NCI-H345 treated with DMSO at 0.1 percent for 48 hours (cell line): Measurements from ENCODE around the gene ODF2.
A peak's percentile ranks its signal among the peaks of the same experiment; 100 is the strongest.
"Not testable (repeated sequence)": the region's sequence is repeated elsewhere in the genome, so short reads cannot be mapped to it uniquely, and the experiment has no call there.

ENCODE experiments used
- DNase-seq: peaks from one replicate; lab custom pipeline; 2025; ENCODE audit not compliant: unreplicated experiment; lab: John Stamatoyannopoulos, UW

The ODF2 gene

GRCh38 chr9:128455849-128456612 lies at the start of gene ODF2:
TSS of gene ODF2 (plus strand) at chr9:128456006. CDS start at chr9:128456092, 86 bp downstream.
- DNase-seq, result peak; percentile 96

GRCh38 chr9:128406848-128407391 lies 48.9 kb upstream of the ODF2 start:
- DNase-seq, result no peak

GRCh38 chr9:128408963-128409431 lies 46.8 kb upstream of the ODF2 start:
- no peak for DNase-seq

GRCh38 chr9:128409450-128409849 lies 46.4 kb upstream of the ODF2 start:
- no peak for DNase-seq

GRCh38 chr9:128409978-128410377 lies 45.8 kb upstream of the ODF2 start:
- no peak for DNase-seq

- DNase-seq, result no peak
Measured at GRCh38 chr9:128411364-128412119, 44.3 kb upstream of the ODF2 start.

GRCh38 chr9:128412120-128412790 lies 43.6 kb upstream of the ODF2 start:
- peak; percentile 47 for DNase-seq

- DNase-seq, result not testable (repeated sequence)
Measured at GRCh38 chr9:128413728-128414127, 42.1 kb upstream of the ODF2 start.

- no peak for DNase-seq
Measured at GRCh38 chr9:128414461-128414860, 41.3 kb upstream of the ODF2 start.

- DNase-seq, result no peak
Measured at GRCh38 chr9:128415281-128415680, 40.5 kb upstream of the ODF2 start.

- no peak for DNase-seq
Measured at GRCh38 chr9:128416014-128416413, 39.8 kb upstream of the ODF2 start.

GRCh38 chr9:128416432-128417019 lies 39.3 kb upstream of the ODF2 start:
- DNase-seq, result no peak

GRCh38 chr9:128419061-128419925 lies 36.5 kb upstream of the ODF2 start:
- DNase-seq, result peak; percentile 74

GRCh38 chr9:128420060-128420650 lies 35.7 kb upstream of the ODF2 start:
- DNase-seq, result peak; percentile 22

- DNase-seq, result no peak
Measured at GRCh38 chr9:128420651-128421481, 34.9 kb upstream of the ODF2 start, which contains the start of gene CERCAM. TSS of gene CERCAM (plus strand) at chr9:128420857. CDS start at chr9:128420878, 21 bp downstream.

GRCh38 chr9:128421482-128421996 lies 34.3 kb upstream of the ODF2 start:
- no peak for DNase-seq

- not testable (repeated sequence) for DNase-seq
Measured at GRCh38 chr9:128422022-128422782, 33.6 kb upstream of the ODF2 start.

- no peak for DNase-seq
Measured at GRCh38 chr9:128422783-128423150, 33.0 kb upstream of the ODF2 start.
